Tibial nerve (tissue), 3 donors: ENCODE data around the gene PPDPF.

ENCODE experiments used
- CTCF ChIP-seq, 5 experiments: fragments of 200-600 bp in 3 of 5; fragments of 450-650 bp in 2 of 5; sonication (generic) in 3 of 5; IDR thresholded peaks; one replicate each; pipeline ENCODE4 v1.5.1; 2016 to 2019; ENCODE audit warnings: antibody characterized with exemption in 5 of 5, mild to moderate bottlenecking in 3 of 5, moderate library complexity in 2 of 5
- POLR2A ChIP-seq, 2 donors: fragments of 450-650 bp; IDR thresholded peaks; one replicate each; pipeline ENCODE4 v1.6.1; 2017; ENCODE audit warnings: antibody characterized with exemption in 2 of 2, mild to moderate bottlenecking in 2 of 2, moderate library complexity in 2 of 2

GRCh38 chr20:63522981-63523611, 2.5 kb downstream of the PPDPF start:
- TF ChIP-seq CTCF (IDR thresholded peaks at IDR 0.05) = no peak
- no peak for TF ChIP-seq POLR2A (IDR thresholded peaks at IDR 0.05)
